GM15510 (cell line): ENCODE results near the gene HOXA10.

Experiments used
- POLR2A ChIP-seq: IDR thresholded peaks from 3 replicates; pipeline ENCODE4 v1.6.1; 2011; ENCODE audit warnings: borderline replicate concordance; ENCODE audit not compliant: insufficient read length; ENCODE audit errors: extremely low read depth

The HOXA10 gene

DNA sequence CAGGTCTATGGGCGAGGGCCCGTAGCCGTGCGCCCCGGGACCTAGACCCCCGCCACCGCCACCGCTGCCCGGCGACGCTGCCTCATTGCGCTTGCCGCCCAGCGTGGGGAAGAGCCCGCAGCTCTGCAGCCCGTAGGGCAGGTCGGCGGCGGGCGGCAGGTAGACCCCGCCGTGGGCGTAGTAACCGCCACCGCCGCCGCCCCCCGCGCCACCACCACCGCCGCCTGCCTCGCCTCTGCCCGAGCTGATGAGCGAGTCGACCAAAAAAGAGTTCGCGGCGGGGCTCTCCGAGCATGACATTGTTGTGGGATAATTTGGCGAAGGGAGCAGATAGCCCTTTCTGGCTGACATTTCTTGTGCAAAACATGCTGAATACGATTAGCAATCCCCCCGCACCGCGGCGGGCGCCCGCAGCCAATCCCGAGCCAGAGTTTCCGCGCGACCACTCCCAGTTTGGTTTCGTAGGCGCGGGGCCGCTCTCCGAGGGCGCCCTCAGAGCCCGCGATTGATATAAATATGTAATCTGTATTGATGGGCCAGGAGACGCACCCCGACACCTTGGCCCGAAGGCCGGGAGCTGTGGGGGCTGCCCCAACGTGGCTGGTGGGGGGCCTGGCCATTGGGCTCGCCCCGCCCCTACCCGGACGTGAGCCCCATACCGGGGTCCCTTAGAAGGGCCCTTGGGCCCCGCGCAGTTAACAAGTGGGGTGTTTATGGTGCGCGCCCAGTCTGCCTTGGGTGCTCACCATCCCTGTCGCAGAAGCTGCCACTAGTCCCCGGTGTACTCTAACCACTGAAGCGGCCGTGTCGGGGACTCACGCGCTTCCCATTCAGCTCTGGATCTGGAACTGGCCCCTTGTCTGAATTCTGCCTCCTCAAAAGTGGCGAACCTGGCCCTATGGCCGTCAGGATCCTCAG lies at the start of gene HOXA10:
HOXA10 (minus strand) TSS at position 365 of the 918 bp plus-strand sequence; CDS start at position 351, 14 bp downstream.
- TF ChIP-seq POLR2A: no peak

DNA sequence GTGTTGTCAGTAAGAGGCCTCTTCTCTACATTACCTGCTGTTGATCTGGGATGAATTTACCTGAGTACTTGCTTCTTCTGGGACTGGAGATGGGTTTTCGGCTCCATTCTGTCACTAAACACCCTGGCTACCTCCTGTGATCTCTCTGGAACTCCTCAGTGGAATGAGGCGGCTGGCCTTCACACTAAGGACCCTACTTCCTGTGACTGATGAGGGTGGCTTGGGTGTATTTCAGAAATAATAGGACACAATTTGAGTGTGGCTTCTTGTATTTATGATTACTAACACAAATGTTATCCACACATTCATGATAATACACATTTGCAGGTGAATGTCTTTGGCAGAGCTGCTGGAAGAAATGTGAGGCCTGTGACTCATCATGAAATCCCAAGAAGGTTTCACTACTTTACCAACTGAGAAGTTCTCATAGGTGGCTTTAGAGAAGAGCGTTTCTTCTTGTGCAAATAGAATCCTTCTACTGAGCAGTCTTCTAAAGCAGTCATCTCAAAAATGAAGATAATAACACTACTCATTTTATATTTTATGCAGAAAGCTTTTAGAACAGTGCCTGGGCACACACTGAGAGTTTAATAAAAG lies 47.2 kb upstream of the HOXA10 start:
- no peak for TF ChIP-seq POLR2A

DNA sequence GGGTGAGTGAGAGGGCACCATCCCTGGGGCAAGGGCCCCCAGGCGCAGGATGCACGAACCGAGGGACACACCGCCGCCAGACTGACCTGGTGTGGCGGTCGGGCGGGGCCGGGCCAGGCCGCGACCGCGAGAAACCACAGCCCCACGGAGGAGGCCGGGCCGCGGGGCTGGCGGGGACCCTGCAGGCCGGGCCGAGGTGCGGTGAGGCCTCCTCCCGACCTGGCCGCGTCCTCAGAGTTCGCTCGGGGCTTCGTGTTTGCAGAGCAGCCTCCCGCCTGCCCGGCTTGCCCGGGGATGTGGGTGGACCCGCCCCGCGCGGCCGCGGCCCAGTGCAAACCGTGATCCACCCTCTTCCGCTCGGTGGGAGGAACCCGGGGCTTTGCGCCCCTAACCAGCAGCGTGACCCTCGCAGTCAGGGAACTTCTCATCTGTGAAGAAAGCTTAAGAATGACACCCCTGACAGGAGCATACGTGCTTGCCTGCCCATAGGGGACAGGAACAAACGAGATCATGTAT lies 46.4 kb upstream of the HOXA10 start:
- TF ChIP-seq POLR2A: no peak

DNA sequence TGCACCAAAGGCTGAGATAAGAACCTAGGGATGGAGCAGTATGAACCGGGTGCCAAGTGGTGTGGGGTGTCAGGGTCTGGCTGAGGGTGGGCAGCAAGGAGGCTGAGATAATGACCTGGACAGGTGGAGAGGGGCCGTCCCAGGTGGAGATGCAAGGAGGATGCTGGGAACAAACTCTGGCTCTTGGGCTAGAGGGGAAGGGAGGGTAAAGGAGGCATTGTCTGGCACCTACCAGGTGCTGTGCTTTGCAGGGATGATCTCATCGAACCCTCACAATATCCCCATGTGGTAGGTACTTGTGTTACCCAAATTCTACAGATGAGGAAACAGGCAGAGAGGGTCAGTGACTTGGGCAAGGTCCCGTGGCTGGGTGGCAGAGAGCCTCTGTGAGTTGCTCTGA lies 45.7 kb upstream of the HOXA10 start:
- TF ChIP-seq POLR2A: no peak

DNA sequence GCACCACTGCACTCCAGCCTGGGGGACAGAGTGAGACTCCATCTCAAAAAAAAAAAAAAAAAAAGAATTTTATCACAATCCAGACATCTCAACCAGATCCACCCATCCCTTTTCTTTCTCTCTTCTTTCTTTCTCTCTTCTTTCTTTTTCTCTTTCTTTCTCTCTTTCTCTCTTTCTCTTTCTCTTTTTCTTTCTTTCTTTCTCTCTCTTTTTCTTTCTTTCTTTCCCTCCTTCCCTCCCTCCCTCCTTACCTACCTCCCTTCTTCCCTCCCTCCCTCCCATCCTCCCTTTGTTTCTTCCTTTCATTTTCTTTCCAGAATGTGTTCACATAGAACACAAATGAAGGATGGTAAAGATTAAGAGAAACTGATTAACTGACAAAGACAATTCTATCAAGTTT lies 43.8 kb upstream of the HOXA10 start:
- no peak for TF ChIP-seq POLR2A

DNA sequence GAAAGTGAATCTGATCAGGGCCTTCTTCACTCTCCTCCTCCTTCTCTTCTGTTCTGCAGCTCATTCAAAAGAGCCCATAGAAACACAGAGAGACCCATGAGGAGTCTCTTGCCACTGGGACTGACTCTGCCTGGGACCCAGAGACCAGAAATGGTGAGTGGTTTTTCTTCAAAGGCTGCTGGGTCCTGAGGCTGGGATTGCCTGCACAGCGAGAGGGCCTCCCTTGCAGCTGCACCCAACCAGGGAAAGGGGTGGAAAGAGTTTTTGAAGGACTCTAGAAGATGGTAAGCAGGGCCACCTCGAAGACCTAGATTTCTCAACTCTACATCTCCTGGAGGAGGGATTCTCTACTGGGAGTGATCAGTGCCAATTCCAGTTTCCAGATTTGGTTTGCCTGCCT lies 41.2 kb upstream of the HOXA10 start:
- TF ChIP-seq POLR2A: no peak

DNA sequence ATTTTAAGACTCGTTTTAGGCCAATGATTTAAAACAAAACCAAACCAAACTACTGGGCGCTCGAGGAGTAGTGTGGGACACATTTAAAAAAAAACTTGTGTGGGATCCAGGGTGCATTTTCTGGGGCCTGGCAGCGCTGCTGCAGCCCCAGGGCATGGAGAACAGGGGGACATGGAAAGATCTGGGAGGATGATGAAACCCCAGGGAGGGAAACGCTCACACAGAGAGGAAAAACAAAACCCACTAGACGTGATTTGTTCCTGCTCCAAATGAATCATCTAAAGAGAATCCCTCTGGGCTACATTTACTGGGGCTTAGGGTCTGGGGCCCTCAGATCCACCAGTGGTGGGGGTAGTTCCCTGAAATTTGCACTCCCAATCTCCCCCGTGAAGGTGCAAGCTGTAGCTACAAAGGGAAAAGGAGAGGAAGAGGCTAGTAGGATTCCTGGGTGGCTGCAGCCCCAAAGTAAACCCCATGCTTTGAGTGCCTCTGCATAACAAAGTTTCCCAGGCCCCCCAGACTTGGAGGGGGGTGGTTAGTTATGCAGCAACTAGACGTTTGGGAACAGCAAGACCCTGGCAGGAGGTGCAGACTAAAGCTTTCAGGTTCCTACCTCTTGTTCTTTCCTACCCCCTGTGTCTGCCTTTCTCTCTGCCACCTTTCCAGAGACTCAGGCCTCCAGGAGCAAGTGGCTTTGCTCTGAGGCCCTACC lies 40.3 kb upstream of the HOXA10 start:
- TF ChIP-seq POLR2A: no peak

DNA sequence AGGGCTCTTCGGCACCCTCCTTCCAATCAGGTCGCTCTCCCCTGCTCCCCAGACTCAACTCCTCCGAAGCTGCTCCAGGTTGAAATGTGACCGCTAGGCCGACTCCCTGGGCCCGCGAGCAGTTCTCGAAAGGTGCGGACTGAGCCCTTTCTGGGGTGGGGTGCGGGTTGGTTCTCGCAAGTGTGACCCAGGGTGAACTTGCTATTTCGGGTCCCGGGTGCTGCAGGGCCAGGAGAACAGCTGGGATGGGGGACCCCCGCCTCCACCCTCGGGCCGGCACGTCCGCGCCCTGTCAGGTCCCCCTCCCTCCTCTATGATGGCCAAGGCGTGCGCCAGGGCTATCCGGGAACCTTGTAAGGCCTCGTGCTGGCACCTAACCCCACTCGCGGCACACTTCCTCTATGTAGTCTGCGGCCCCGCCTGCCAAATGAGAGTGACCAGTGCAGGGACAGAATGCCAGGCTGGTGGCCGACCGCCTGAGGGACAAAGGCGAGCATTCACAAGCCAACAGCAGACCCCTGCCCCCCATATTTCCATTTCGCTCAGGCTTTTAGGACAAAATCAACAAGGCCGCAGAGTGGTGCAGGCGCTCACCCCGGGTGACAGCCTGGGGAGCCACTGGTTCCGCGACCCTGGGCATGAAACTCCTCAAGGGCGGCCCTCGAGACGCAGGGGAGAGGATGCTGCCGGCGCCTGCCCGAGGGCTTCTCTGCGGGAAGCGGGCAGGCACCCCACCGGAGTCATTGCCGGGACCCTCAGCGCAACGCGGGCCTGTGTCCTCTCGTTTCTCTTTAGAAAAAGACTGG lies 39.5 kb upstream of the HOXA10 start:
- no peak for TF ChIP-seq POLR2A

DNA sequence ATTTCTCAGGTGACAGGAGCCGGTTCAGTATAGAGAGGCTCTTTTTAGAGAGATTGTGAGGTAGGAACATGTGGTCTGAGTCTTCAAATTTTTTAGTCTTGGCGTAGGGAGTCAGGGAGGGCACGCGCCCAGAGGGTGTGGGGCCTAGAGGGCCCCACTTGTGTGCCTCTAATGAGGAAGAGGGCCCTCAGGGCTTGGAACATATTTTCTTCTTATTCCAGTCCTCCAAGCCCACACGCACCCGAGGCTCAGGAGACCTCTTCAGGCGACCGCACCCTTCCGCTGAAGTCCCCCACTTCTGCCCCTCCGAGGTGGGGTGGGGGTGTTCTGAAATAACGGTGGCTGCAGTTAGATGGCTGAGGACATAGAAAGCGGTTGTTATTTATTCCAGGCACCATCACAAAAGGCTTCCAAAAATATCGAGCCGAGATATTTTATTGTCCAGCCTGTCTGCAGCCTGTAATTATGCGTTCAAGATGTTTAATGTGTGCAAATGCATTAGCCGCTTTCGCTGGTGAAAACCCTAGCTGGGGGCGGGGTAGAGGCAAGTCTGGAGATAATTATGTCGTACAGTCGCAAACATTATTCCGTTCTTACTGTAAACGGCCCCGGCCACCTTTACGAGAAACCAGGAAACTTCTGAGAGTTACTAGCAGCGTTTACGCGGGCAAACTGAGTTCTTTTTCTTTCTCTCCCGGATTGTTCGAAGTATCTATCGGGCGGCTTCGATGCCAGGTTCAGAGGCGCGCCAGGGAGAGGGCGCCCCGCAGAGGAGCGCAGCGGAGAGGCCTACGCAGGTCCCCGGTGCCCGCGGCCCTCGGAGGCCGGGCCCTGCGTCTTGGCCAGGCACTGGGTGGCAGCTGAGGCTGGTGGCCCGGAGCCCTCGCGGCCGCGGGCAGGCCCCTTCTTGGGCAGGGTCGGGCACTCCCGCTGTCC lies 38.6 kb upstream of the HOXA10 start:
- TF ChIP-seq POLR2A: no peak

DNA sequence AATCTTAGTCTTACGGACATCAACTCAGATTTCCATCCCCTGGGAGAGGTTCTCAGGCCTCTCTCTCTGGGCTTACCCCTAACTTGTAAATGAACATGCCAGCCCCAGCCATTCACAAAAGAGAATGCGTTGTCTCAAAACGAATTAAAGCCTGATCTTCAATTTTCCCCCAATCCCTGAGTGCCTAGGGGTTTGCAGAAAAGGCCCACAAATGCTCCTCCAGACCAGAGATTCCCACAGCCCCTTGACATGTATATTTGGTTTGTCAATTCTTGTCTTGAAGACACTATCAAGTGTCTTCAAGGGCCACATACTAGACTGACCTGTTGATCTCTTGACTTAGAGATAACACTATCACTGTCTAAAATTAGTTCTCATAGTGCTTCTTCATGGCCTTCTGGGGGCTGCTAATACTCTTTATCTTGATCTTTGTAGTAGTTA lies 37.7 kb upstream of the HOXA10 start:
- no peak for TF ChIP-seq POLR2A

DNA sequence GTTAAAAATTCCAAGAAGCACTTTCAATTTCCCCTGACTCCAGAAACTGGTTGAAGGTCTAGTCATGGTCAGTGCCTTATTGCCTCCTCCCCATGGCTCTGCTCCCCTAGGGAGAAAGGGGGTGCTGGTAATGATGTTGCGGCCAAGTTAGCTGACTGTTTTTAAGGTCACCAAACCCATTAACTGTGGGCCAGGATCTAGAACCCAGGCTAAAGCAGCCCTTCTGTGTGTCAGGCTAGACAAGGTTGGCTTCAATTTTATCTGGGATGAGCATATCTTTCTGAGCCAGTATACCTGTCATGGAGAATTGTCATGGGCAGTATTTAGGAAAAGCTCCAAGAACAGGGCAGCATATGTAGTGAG lies 36.9 kb upstream of the HOXA10 start:
- TF ChIP-seq POLR2A: no peak

DNA sequence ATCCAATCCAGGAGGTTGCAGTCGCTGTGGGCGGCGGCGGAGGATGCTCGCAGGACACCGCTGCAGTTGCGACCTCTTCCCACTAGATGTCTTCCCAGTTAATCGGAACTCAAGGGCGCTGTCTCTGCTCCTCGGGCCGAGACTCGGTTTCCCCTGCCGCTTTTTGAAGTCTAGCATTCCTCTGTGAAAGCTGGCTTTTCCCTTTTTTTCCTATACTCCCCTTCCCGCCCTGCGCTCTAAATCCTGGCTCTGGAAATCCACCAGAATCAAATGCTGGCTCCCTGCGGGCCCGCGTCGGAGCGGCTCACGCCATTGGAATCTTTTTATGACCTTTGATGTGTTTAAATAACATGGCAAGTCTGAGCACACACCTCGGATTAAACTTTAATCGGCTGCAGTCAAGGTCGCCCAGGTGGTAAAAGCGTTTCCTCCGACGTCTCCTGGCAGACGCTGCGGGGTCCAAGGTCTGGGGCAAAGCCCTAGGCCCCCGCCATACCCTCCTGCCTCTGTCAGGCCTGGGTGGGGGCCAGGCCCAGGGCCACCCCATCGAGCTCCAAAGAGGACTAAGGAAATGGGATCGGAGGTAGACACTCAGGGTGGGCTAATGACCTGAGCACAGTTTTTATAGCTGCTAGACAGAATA lies 36.4 kb upstream of the HOXA10 start:
- no peak for TF ChIP-seq POLR2A

DNA sequence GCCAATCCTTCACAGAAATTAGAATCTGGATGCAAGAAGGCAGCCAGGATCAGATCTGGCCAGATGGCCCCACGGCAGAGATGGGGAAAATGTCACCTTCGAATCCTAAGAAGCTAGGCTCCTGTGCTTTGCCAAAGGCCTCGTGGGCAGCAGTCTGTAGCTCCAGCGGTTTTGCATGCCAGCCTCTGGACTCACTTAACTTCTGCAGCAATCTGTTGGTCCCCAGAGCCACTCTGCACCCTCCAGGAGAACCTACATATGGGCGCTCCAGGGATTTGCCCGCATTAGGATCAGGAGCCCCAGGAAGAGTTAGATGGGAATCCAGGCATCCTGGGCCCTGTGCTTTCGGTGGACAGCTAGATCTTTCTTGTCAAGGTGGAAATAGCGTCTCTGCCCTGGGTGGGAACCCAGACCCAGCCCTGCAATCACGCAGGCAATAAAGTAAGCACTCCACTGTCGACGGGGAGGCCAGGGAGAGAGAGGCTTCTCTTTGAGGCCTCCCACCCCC lies 35.9 kb upstream of the HOXA10 start:
- no peak for TF ChIP-seq POLR2A
